ENCODE measurements around the gene PRSS12.

- TF ChIP-seq POLR2AphosphoS5 (IDR thresholded peaks at IDR 0.05) (no peak), EZH2 (IDR thresholded peaks at IDR 0.05; ENCODE audit: borderline replicate concordance, insufficient read depth, low read length, poor library complexity, severe bottlenecking) (no peak)
- TF ChIP-seq, protein P1, sequence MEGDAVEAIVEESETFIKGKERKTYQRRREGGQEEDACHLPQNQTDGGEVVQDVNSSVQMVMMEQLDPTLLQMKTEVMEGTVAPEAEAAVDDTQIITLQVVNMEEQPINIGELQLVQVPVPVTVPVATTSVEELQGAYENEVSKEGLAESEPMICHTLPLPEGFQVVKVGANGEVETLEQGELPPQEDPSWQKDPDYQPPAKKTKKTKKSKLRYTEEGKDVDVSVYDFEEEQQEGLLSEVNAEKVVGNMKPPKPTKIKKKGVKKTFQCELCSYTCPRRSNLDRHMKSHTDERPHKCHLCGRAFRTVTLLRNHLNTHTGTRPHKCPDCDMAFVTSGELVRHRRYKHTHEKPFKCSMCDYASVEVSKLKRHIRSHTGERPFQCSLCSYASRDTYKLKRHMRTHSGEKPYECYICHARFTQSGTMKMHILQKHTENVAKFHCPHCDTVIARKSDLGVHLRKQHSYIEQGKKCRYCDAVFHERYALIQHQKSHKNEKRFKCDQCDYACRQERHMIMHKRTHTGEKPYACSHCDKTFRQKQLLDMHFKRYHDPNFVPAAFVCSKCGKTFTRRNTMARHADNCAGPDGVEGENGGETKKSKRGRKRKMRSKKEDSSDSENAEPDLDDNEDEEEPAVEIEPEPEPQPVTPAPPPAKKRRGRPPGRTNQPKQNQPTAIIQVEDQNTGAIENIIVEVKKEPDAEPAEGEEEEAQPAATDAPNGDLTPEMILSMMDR (IDR thresholded peaks at IDR 0.05; ENCODE audit: poor library complexity, severe bottlenecking): no peak
Measured at GRCh38 chr4:118268780-118269179, 84.0 kb downstream of the PRSS12 start.

All from neural cell (in vitro differentiated cells).